Measurements from ENCODE around the gene MUC15. TPM values are rescaled to one million over a fixed set of nuclear protein-coding genes. Genes with fewer than 3 reads are reported as not detected.
A peak's percentile ranks its signal among the peaks of the same experiment; 100 is the strongest.

The MUC15 gene
- total RNA-seq, 1 donor from 2014 or later: 2.6 TPM

- H3K4me3 Mint-ChIP-seq: no peak overlapping the region
- DNase-seq (ENCODE audit: low spot score in 2 of 2, unreplicated experiment in 2 of 2): no peak
- no peaks in the 10 kb centered on the region for H3K9me3 Mint-ChIP-seq
- peaks cover 15% of the 10 kb centered on the region for H3K27me3 Mint-ChIP-seq (ENCODE audit: low read depth)
- H3K36me3 Mint-ChIP-seq: no peaks in the 10 kb centered on the region
- no peak overlapping the region for H3K27ac Mint-ChIP-seq
- TF ChIP-seq, protein P1, sequence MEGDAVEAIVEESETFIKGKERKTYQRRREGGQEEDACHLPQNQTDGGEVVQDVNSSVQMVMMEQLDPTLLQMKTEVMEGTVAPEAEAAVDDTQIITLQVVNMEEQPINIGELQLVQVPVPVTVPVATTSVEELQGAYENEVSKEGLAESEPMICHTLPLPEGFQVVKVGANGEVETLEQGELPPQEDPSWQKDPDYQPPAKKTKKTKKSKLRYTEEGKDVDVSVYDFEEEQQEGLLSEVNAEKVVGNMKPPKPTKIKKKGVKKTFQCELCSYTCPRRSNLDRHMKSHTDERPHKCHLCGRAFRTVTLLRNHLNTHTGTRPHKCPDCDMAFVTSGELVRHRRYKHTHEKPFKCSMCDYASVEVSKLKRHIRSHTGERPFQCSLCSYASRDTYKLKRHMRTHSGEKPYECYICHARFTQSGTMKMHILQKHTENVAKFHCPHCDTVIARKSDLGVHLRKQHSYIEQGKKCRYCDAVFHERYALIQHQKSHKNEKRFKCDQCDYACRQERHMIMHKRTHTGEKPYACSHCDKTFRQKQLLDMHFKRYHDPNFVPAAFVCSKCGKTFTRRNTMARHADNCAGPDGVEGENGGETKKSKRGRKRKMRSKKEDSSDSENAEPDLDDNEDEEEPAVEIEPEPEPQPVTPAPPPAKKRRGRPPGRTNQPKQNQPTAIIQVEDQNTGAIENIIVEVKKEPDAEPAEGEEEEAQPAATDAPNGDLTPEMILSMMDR (IDR thresholded peaks at IDR 0.05; ENCODE audit: unreplicated experiment): no peak
- H3K4me1 Mint-ChIP-seq: no peaks in the 10 kb centered on the region
Observed at GRCh38 chr11:26558190-26558589, 13.9 kb downstream of the MUC15 start.

GRCh38 chr11:26557666-26558065, 14.4 kb downstream of the MUC15 start:
- H3K4me1 Mint-ChIP-seq: no peaks in the 10 kb centered on the region
- no peak for DNase-seq (ENCODE audit: low spot score in 2 of 2, unreplicated experiment in 2 of 2)
- no peaks in the 10 kb centered on the region for H3K36me3 Mint-ChIP-seq
- TF ChIP-seq, protein P1 (IDR thresholded peaks at IDR 0.05; ENCODE audit: unreplicated experiment): no peak
- H3K4me3 Mint-ChIP-seq: no peak overlapping the region
- H3K27me3 Mint-ChIP-seq (ENCODE audit: low read depth): peaks cover 20% of the 10 kb centered on the region
- no peak overlapping the region for H3K27ac Mint-ChIP-seq
- H3K9me3 Mint-ChIP-seq: no peaks in the 10 kb centered on the region

GRCh38 chr11:26556582-26556981, 15.5 kb downstream of the MUC15 start:
- Mint-ChIP-seq H3K9me3 (no peaks in the 10 kb centered on the region), H3K36me3 (no peaks in the 10 kb centered on the region), H3K4me3 (no peak overlapping the region), H3K4me1 (no peaks in the 10 kb centered on the region), H3K27me3 (ENCODE audit: low read depth) (peaks cover 26% of the 10 kb centered on the region), H3K27ac (no peak overlapping the region)
- DNase-seq (ENCODE audit: low spot score in 2 of 2, unreplicated experiment in 2 of 2): no peak
- TF ChIP-seq, protein P1 (IDR thresholded peaks at IDR 0.05; ENCODE audit: unreplicated experiment): no peak

DNA sequence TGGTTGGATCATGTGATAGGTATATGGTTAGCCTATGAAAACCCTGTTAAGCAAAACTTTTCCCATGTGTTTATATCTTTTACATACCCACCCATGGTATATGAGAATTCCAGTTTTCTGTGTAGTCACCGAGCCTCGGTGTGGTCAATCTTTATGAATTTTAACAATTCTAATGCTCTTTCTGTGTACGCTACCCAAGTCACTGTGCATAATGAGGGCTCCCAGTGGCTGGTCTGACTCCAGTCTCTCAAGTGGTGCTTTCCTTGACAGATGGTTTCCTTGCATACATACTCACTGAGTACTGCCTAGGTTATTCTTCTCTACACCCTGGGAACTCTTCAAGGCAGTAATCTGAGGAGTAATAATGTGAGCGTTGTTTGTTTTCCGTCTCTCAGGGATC, 17.6 kb downstream of the MUC15 start:
- H3K9me3 Mint-ChIP-seq: no peaks in the 10 kb centered on the region
- no peaks in the 10 kb centered on the region for H3K36me3 Mint-ChIP-seq
- peaks cover 22% of the 10 kb centered on the region for H3K27me3 Mint-ChIP-seq (ENCODE audit: low read depth)
- H3K27ac Mint-ChIP-seq: no peak overlapping the region
- TF ChIP-seq, protein P1 (IDR thresholded peaks at IDR 0.05; ENCODE audit: unreplicated experiment): no peak
- no peak for DNase-seq (ENCODE audit: low spot score in 2 of 2, unreplicated experiment in 2 of 2)
- H3K4me3 Mint-ChIP-seq: no peak overlapping the region
- H3K4me1 Mint-ChIP-seq: no peaks in the 10 kb centered on the region

GRCh38 chr11:26553182-26553581, 18.9 kb downstream of the MUC15 start:
- TF ChIP-seq, protein P1 (IDR thresholded peaks at IDR 0.05; ENCODE audit: unreplicated experiment): no peak
- Mint-ChIP-seq H3K36me3 (no peaks in the 10 kb centered on the region), H3K9me3 (no peaks in the 10 kb centered on the region), H3K4me1 (no peaks in the 10 kb centered on the region), H3K4me3 (no peak overlapping the region), H3K27ac (no peak overlapping the region), H3K27me3 (ENCODE audit: low read depth) (peaks cover 23% of the 10 kb centered on the region)
- no peak for DNase-seq (ENCODE audit: low spot score in 2 of 2, unreplicated experiment in 2 of 2)

DNA sequence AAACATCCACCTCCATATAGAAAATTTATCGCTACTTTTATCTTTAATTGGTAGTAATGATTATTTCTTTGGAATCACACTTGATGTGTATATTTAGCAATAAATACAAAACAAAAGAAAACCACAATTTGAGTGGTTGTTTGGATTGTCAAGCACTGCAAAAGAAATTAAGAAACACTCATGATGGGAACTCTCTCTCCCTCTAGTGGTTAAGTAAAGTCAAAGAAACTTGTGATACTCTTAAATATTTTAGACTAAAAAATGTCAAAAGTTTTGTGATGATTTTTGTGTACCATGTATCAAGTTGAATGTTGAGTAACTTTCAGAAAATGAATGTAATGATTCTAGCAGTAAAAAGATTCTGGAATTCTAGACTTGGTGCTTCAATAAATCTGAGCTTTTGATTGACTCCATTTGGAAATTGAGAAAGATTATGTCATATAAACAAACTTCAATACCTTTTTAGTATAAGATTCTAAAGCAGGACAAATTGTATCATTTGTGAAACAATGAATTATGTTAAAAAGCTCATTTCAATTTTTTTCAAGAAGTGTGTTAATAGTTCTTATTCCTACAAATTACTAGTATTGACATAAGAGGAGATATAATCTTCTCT, 20.8 kb downstream of the MUC15 start:
- peaks cover 35% of the 10 kb centered on the region for H3K27me3 Mint-ChIP-seq (ENCODE audit: low read depth)
- H3K4me3 Mint-ChIP-seq: no peak overlapping the region
- TF ChIP-seq, protein P1 (IDR thresholded peaks at IDR 0.05; ENCODE audit: unreplicated experiment): peak; percentile 65
- DNase-seq (ENCODE audit: low spot score in 2 of 2, unreplicated experiment in 2 of 2): no peak
- no peak overlapping the region for H3K27ac Mint-ChIP-seq
- no peaks in the 10 kb centered on the region for H3K9me3 Mint-ChIP-seq
- no peaks in the 10 kb centered on the region for H3K4me1 Mint-ChIP-seq
- H3K36me3 Mint-ChIP-seq: no peaks in the 10 kb centered on the region

Data from mesothelial cell of epicardium (in vitro differentiated cells).